SU-DHL-6 (cell line): Measurements from ENCODE around the gene GSTO1.

Source experiments
- EZH2phosphoT487 ChIP-seq: fragments of 200-600 bp; sonication (generic), shearing (Covaris generic); conservative IDR thresholded peaks from 2 replicates; pipeline ENCODE4 v1.6.1; 2018; ENCODE audit warnings: mild to moderate bottlenecking, antibody characterized with exemption, low read length, moderate library complexity, mixed read lengths
- TF ChIP-seq, protein P1 (sequence below): fragments of 200-600 bp; sonication (generic); IDR thresholded peaks from one replicate; pipeline ENCODE4 v1.5.1; 2017; ENCODE audit warnings: antibody characterized with exemption, mild to moderate bottlenecking, low read length, moderate library complexity; ENCODE audit not compliant: insufficient read depth, poor library complexity, severe bottlenecking

DNA sequence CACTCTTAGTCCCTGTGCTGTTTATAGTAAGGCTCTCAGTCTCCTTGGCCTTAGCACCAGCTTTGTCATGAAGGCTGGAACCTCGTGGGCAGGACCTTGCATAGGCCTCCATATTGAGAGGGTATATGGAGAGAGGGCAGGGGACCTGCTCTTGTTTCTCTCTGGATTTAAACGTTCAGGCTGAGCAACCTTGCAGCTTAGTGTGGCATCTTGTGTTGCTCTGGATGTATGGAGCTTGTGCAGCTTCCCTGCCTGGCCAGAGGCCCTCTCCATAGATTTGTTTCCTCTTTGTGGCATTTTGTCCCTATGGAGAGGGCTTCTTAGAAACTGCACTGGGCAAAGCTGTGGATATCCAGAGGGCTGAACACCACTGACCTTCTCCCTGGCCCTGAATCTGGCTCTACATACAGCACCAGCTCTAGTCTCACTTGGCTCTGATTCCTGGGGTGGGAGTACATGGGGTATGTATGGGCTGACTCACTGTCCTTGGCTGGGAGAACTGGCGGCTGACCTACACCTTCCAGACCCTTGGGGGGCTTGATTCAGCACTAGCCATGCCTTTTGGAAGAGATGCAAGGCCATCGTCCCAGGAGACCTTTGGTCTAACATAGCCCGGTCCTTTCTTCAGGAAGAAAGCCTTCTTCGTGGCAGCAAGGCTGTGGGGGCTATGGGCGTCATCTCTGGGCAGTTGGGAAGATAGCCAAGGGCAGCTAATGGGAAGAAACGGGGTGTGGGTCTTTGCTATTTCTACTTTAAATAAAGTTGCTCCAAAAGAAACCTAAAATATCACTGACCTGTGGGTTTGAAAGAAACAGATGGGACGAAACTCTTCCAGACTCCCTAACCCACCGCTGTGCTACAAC lies 53.1 kb downstream of the GSTO1 start:
- TF ChIP-seq, protein P1, sequence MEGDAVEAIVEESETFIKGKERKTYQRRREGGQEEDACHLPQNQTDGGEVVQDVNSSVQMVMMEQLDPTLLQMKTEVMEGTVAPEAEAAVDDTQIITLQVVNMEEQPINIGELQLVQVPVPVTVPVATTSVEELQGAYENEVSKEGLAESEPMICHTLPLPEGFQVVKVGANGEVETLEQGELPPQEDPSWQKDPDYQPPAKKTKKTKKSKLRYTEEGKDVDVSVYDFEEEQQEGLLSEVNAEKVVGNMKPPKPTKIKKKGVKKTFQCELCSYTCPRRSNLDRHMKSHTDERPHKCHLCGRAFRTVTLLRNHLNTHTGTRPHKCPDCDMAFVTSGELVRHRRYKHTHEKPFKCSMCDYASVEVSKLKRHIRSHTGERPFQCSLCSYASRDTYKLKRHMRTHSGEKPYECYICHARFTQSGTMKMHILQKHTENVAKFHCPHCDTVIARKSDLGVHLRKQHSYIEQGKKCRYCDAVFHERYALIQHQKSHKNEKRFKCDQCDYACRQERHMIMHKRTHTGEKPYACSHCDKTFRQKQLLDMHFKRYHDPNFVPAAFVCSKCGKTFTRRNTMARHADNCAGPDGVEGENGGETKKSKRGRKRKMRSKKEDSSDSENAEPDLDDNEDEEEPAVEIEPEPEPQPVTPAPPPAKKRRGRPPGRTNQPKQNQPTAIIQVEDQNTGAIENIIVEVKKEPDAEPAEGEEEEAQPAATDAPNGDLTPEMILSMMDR: no peak
- no peak for TF ChIP-seq EZH2phosphoT487
